Activated naive CD8-positive, alpha-beta T cell treated with anti-CD3 and anti-CD28 coated beads, Interleukin-2, amount 50 U/mL, for 16 hours (primary cell): ENCODE data around the gene PXT1.
"Not testable (repeated sequence)": the region's sequence is repeated elsewhere in the genome, so short reads cannot be mapped to it uniquely, and the experiment has no call there.

Experiments
- DNase-seq: peaks from one replicate; pipeline ENCODE4 v3.0.0-alpha.2; 2020; ENCODE audit warnings: low read depth, low spot score

The PXT1 gene

GRCh38 chr6:36368921-36369865, 73.5 kb downstream of the PXT1 start:
- DNase-seq = no peak

DNA sequence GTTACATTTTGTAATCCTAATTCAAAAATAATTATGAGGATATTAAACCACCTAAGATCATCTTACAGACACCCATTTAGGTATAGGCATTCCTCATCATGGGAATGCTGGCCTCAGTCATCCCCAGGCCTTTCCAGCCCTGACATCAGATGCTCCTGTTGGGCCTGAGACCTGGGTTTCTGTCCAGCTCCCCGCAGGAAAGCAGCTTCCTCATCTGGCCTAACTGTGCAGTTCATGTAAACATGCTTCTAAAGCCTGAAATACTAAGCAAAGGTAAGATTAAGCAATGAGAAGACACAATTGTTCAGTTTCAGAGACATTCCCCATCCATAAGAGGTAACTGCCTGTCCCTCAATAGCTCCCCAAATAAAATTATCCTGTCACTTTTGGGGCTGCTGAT, 74.2 kb downstream of the PXT1 start:
- no peak for DNase-seq

GRCh38 chr6:36367743-36368142, 74.9 kb downstream of the PXT1 start:
- no peak for DNase-seq

GRCh38 chr6:36364669-36365479, 77.8 kb downstream of the PXT1 start:
- no peak for DNase-seq

- not testable (repeated sequence) for DNase-seq
These were observed 78.5 kb downstream of the PXT1 start for GRCh38 chr6:36364061-36364635.

GRCh38 chr6:36363371-36363752, 79.3 kb downstream of the PXT1 start:
- DNase-seq = not testable (repeated sequence)

GRCh38 chr6:36362551-36363370, 79.9 kb downstream of the PXT1 start:
- no peak for DNase-seq

- no peak for DNase-seq
These were observed 81.6 kb downstream of the PXT1 start for GRCh38 chr6:36361071-36361470.

GRCh38 chr6:36360241-36361054, 82.2 kb downstream of the PXT1 start:
- DNase-seq = peak; percentile 44

DNA sequence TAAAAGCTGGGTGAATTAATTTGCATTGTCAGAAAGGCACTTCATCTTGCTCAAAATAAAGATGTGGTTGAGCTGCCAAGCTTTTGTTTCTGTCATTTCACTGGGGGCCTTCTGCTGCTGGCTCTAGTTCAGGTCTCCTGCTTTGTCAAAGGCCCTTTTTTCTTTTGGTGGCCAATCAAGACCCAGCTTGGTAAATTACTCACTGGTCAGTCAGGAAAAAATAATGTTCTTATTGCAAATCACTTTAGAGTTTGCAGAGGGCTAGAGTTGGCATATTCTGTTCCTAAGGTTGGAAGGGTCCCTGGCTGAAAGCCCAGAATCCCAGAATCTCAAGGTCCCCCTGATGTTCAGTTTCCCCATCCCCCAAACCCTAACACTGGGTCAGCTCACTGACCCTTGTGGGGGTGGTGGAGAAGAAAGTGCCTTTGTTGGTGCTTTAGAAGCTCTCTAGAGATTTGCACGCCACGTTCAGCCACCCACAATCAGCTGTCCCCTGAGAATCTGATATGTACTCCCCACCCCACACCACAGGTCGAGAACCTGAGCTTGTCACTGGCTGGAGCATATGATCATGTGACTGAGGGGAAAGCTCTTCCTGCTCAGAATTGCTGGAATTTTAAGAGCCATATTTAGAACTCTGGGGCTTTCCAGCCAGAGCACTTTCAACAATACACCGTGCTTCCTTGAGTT, 84.3 kb downstream of the PXT1 start:
- DNase-seq = no peak

- DNase-seq = no peak
These were observed 84.8 kb downstream of the PXT1 start for GRCh38 chr6:36357872-36358225.

GRCh38 chr6:36355819-36356218, 86.8 kb downstream of the PXT1 start:
- DNase-seq = no peak

DNA sequence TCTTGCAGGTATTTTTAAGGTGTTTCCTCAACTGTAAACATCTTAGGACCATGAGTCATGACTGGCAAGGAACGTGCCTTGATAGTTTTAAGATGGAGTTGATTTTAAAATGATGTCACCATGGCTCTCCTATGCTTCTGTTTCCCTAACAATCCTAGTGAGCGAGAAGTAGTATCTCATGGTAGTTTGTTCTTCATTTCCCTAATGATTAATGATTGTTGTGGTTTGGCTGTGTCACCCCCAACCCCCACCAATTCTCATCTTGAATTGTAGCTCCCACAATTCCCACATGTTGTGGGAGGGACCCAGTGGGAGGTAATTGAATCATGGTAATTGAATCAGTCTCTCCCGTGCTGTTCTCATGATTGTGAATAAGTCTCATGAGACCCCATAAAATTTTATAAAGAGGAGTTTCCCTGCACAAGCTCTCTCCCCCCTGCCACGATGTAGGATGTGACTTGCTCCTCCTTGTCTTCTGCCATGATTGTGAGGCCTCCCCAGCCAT, 89.2 kb downstream of the PXT1 start:
- DNase-seq = no peak

GRCh38 chr6:36352477-36353157, 90.0 kb downstream of the PXT1 start:
- DNase-seq = no peak

GRCh38 chr6:36350681-36351571, 91.7 kb downstream of the PXT1 start:
- no peak for DNase-seq

GRCh38 chr6:36350082-36350481, 92.6 kb downstream of the PXT1 start:
- no peak for DNase-seq

DNA sequence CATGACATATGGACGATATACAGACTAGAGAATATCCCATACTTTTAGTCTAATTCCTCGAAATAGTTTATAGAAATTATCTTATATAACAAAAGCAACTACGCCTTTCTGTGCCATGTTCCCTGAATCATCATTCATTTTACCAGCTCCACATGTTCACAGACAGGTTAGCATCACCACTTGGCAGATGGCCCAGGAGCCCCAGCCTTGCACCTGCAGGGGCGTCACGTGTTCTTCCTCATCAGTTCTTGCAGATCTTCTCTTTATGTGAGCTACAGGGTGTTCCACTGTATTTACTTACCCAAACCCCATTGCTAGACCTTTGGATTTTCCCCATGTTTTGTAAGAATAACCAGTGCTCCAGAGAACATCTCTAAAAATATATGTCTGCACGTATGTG, 93.4 kb downstream of the PXT1 start:
- no peak for DNase-seq

DNA sequence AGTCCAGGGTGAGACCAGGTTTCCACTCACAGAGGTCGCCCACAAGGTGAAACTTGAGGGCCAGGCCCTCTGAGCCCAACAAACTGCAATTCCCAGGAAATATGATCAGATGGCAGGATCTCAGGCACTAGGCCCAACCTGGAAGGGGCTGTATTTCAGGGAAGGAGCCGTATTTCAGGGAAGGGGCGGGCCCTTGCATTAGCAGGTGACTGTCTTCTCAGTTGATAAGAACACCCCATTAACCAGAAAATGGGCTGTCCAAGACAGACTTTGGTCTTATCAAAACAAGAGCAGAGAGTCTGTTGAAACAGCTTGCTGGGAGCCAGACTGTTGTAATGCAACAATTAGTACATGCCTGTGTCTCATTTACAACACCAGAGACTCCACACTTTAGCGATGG, 95.0 kb downstream of the PXT1 start:
- no peak for DNase-seq
